Measurements from ENCODE around the gene PCDHGC3.
A peak's percentile ranks its signal among the peaks of the same experiment; 100 is the strongest.

The PCDHGC3 gene

DNA sequence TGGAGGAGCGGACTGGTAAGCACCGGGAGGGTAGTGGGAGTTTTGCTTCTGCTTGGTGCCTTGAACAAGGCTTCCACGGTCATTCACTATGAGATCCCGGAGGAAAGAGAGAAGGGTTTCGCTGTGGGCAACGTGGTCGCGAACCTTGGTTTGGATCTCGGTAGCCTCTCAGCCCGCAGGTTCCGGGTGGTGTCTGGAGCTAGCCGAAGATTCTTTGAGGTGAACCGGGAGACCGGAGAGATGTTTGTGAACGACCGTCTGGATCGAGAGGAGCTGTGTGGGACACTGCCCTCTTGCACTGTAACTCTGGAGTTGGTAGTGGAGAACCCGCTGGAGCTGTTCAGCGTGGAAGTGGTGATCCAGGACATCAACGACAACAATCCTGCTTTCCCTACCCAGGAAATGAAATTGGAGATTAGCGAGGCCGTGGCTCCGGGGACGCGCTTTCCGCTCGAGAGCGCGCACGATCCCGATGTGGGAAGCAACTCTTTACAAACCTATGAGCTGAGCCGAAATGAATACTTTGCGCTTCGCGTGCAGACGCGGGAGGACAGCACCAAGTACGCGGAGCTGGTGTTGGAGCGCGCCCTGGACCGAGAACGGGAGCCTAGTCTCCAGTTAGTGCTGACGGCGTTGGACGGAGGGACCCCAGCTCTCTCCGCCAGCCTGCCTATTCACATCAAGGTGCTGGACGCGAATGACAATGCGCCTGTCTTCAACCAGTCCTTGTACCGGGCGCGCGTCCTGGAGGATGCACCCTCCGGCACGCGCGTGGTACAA, 556 bp downstream of the PCDHGC3 start (continued):
- TF ChIP-seq, protein P1, sequence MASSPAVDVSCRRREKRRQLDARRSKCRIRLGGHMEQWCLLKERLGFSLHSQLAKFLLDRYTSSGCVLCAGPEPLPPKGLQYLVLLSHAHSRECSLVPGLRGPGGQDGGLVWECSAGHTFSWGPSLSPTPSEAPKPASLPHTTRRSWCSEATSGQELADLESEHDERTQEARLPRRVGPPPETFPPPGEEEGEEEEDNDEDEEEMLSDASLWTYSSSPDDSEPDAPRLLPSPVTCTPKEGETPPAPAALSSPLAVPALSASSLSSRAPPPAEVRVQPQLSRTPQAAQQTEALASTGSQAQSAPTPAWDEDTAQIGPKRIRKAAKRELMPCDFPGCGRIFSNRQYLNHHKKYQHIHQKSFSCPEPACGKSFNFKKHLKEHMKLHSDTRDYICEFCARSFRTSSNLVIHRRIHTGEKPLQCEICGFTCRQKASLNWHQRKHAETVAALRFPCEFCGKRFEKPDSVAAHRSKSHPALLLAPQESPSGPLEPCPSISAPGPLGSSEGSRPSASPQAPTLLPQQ (tag by site-specific recombination; IDR thresholded peaks at IDR 0.05), result no peak
- TF ChIP-seq ZNF670 (tag by site-specific recombination; IDR thresholded peaks at IDR 0.05; ENCODE audit: low read depth) (no peak), ZSCAN16 (tag by site-specific recombination; IDR thresholded peaks at IDR 0.05) (no peak), ZNF560 (tag by site-specific recombination; IDR thresholded peaks at IDR 0.05; ENCODE audit: borderline replicate concordance) (no peak), ZNF549 (tag by site-specific recombination; IDR thresholded peaks at IDR 0.05) (no peak), ZNF768 (tag by site-specific recombination; IDR thresholded peaks at IDR 0.05) (no peak), ZNF707 (tag by site-specific recombination; IDR thresholded peaks at IDR 0.05) (no peak), ZBTB7A (tag by site-specific recombination; IDR thresholded peaks at IDR 0.05; ENCODE audit: low read depth) (no peak), GLI2 (tag by site-specific recombination; IDR thresholded peaks at IDR 0.05; ENCODE audit: borderline replicate concordance, low read depth) (no peak), ZEB2 (tag by site-specific recombination; IDR thresholded peaks at IDR 0.05) (no peak), BCL11A (tag by site-specific recombination; IDR thresholded peaks at IDR 0.05; ENCODE audit: low read depth) (no peak), ZNF701 (tag by site-specific recombination; IDR thresholded peaks at IDR 0.05) (no peak), ZNF292 (tag by site-specific recombination; IDR thresholded peaks at IDR 0.05; ENCODE audit: borderline replicate concordance, low read depth) (no peak), KLF8 (tag by site-specific recombination; IDR thresholded peaks at IDR 0.05) (no peak), ZNF16 (tag by site-specific recombination; IDR thresholded peaks at IDR 0.05; ENCODE audit: low read depth) (no peak), SP3 (tag by site-specific recombination; IDR thresholded peaks at IDR 0.05) (no peak), ZNF214 (tag by site-specific recombination; IDR thresholded peaks at IDR 0.05; ENCODE audit: borderline replicate concordance) (no peak), ZNF266 (tag by site-specific recombination; IDR thresholded peaks at IDR 0.05; ENCODE audit: low read depth) (no peak), ZNF146 (tag by site-specific recombination; IDR thresholded peaks at IDR 0.05) (no peak), SCRT2 (tag by site-specific recombination; IDR thresholded peaks at IDR 0.05) (no peak), ZNF596 (tag by site-specific recombination; IDR thresholded peaks at IDR 0.05) (no peak), ZNF747 (tag by site-specific recombination; IDR thresholded peaks at IDR 0.05) (no peak)
- TF ChIP-seq, protein P2, sequence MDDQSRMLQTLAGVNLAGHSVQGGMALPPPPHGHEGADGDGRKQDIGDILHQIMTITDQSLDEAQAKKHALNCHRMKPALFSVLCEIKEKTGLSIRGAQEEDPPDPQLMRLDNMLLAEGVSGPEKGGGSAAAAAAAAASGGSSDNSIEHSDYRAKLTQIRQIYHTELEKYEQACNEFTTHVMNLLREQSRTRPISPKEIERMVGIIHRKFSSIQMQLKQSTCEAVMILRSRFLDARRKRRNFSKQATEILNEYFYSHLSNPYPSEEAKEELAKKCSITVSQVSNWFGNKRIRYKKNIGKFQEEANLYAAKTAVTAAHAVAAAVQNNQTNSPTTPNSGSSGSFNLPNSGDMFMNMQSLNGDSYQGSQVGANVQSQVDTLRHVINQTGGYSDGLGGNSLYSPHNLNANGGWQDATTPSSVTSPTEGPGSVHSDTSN (CRISPR knock-in tag; IDR thresholded peaks at IDR 0.05), result no peak
- TF ChIP-seq, protein P3, sequence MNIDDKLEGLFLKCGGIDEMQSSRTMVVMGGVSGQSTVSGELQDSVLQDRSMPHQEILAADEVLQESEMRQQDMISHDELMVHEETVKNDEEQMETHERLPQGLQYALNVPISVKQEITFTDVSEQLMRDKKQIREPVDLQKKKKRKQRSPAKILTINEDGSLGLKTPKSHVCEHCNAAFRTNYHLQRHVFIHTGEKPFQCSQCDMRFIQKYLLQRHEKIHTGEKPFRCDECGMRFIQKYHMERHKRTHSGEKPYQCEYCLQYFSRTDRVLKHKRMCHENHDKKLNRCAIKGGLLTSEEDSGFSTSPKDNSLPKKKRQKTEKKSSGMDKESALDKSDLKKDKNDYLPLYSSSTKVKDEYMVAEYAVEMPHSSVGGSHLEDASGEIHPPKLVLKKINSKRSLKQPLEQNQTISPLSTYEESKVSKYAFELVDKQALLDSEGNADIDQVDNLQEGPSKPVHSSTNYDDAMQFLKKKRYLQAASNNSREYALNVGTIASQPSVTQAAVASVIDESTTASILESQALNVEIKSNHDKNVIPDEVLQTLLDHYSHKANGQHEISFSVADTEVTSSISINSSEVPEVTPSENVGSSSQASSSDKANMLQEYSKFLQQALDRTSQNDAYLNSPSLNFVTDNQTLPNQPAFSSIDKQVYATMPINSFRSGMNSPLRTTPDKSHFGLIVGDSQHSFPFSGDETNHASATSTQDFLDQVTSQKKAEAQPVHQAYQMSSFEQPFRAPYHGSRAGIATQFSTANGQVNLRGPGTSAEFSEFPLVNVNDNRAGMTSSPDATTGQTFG (tag by site-specific recombination; IDR thresholded peaks at IDR 0.05; ENCODE audit: borderline replicate concordance), result no peak
- TF ChIP-seq, protein P4, sequence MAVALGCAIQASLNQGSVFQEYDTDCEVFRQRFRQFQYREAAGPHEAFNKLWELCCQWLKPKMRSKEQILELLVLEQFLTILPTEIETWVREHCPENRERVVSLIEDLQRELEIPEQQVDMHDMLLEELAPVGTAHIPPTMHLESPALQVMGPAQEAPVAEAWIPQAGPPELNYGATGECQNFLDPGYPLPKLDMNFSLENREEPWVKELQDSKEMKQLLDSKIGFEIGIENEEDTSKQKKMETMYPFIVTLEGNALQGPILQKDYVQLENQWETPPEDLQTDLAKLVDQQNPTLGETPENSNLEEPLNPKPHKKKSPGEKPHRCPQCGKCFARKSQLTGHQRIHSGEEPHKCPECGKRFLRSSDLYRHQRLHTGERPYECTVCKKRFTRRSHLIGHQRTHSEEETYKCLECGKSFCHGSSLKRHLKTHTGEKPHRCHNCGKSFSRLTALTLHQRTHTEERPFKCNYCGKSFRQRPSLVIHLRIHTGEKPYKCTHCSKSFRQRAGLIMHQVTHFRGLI (tag by site-specific recombination; IDR thresholded peaks at IDR 0.05), result no peak
- TF ChIP-seq, protein P5, sequence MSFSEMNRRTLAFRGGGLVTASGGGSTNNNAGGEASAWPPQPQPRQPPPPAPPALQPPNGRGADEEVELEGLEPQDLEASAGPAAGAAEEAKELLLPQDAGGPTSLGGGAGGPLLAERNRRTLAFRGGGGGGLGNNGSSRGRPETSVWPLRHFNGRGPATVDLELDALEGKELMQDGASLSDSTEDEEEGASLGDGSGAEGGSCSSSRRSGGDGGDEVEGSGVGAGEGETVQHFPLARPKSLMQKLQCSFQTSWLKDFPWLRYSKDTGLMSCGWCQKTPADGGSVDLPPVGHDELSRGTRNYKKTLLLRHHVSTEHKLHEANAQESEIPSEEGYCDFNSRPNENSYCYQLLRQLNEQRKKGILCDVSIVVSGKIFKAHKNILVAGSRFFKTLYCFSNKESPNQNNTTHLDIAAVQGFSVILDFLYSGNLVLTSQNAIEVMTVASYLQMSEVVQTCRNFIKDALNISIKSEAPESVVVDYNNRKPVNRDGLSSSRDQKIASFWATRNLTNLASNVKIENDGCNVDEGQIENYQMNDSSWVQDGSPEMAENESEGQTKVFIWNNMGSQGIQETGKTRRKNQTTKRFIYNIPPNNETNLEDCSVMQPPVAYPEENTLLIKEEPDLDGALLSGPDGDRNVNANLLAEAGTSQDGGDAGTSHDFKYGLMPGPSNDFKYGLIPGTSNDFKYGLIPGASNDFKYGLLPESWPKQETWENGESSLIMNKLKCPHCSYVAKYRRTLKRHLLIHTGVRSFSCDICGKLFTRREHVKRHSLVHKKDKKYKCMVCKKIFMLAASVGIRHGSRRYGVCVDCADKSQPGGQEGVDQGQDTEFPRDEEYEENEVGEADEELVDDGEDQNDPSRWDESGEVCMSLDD (tag by site-specific recombination; IDR thresholded peaks at IDR 0.05), result peak; percentile 12; the same call in 1 of the 2 replicates
- TF ChIP-seq, protein P6, sequence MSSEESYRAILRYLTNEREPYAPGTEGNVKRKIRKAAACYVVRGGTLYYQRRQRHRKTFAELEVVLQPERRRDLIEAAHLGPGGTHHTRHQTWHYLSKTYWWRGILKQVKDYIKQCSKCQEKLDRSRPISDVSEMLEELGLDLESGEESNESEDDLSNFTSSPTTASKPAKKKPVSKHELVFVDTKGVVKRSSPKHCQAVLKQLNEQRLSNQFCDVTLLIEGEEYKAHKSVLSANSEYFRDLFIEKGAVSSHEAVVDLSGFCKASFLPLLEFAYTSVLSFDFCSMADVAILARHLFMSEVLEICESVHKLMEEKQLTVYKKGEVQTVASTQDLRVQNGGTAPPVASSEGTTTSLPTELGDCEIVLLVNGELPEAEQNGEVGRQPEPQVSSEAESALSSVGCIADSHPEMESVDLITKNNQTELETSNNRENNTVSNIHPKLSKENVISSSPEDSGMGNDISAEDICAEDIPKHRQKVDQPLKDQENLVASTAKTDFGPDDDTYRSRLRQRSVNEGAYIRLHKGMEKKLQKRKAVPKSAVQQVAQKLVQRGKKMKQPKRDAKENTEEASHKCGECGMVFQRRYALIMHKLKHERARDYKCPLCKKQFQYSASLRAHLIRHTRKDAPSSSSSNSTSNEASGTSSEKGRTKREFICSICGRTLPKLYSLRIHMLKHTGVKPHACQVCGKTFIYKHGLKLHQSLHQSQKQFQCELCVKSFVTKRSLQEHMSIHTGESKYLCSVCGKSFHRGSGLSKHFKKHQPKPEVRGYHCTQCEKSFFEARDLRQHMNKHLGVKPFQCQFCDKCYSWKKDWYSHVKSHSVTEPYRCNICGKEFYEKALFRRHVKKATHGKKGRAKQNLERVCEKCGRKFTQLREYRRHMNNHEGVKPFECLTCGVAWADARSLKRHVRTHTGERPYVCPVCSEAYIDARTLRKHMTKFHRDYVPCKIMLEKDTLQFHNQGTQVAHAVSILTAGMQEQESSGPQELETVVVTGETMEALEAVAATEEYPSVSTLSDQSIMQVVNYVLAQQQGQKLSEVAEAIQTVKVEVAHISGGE (tag by site-specific recombination; conservative IDR thresholded peaks at IDR 0.05; ENCODE audit: low read depth), result 0 out of 2 replicates have a peak, but pooled peaks have one; percentile 5

All from HEK293 (cell line).